ENCODE measurements around the gene CEP170B. TPM values are rescaled to one million over a fixed set of nuclear protein-coding genes. Genes with fewer than 3 reads are reported as not detected.
"Not testable (repeated sequence)": the region's sequence is repeated elsewhere in the genome, so short reads cannot be mapped to it uniquely, and the experiment has no call there.

Gene CEP170B
- total RNA-seq, 1 donor from 2014 or later, result 5.0 TPM

GRCh38 chr14:104843442-104844305, 21.4 kb upstream of the CEP170B start:
- intact Hi-C loops (cut with micrococcal nuclease), result no loop called here

- intact Hi-C loops (cut with micrococcal nuclease), result no loop called here
Measured at GRCh38 chr14:104844306-104845032, 20.6 kb upstream of the CEP170B start.

DNA sequence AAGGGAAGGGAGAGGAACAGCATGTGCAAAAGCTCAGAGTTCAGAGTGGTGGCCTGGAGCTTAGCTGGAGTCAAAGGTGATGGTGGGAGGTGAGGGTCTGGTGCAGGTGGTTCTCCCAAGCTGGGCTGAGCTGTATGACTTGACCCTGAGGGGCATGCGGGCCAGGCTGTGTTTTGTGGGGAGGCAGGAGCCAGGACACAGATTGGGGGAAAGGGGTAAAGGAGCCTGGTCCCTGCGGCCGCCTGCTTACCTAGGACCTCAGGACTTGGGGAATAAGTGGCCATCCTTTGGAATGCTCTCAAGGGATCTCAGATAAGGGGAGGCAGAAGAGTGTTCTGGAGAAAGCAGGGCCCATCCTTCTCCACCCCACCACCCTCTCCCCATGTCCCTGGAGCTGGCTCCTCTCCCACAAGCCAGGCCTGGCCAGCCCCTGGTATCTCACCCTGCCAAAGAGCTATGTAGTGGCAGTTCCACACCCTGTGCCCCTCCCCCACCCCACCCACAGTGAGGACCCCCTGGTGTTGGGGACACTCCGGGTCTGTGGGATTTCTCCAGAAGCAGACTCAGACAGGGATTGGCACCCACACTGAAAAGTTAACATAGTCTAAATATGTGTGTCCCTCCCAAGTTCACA, 19.9 kb upstream of the CEP170B start:
- intact Hi-C loops (cut with micrococcal nuclease), result no loop called here

- intact Hi-C loops (cut with micrococcal nuclease), result no loop called here
Measured at GRCh38 chr14:104845834-104846441, 19.1 kb upstream of the CEP170B start.

GRCh38 chr14:104852280-104852663, 12.8 kb upstream of the CEP170B start:
- intact Hi-C loops (cut with micrococcal nuclease), result no loop called here

DNA sequence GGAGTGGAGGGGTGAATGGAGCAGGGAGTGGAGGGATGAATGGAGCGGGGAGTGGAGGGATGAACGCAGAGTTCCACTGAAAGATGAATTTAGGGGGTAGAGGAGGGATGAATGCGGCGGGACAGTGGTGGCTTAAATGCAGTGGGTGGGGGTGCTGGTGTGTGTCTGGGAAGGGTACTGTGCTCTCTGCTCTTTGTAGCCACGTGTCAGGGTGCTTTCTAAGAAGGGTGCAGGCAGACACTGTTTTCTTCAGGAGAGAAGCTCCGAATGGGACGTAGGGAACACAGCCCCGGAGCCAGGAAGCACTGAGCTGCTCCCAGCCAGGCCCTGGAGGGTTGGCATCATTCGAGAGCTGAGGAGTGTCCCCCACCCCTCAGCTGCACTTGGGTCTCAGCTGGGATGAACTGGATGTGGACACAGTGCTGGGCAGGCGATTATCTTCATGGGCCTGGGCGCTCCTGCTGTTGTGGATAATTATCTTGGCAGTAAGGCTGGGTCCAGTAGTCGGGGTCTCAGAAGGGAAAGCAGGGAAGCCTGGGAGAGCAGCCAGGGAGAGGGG, 9.5 kb upstream of the CEP170B start:
- intact Hi-C loops (cut with micrococcal nuclease), result no loop called here

DNA sequence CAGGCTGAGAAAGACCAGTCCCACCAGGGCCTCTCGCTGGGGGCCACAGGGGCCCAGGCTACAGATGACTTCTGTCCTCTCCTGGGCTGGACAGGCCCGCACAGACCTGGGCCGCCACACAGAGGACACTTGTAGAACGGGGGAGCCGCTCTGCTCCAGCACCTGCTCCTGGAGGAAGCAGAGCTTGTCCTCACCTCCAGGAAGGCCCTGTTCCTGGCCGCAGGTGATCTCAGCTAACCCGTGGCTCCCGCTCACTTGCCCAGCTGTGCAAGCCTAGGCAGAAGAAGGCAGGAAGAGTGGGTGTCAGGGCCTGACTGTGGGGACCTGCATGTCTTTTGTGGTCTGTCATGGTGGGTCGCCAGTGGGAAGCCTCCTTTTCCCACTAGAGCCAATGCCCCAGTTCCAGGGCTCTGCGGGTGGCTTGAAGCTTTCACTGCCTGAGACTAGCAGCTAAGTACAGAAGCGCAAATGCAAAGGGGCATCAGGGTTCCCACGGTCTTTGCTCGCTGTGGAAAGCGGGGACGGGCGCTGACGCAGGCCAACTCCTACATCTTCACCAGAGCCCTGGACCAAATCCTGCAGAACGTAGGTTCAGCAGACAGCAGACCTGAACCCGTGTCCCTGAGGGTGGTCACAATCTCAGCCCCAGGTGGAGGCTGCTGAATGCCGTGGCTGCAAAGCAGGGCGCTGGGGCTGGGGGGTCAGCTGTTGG, 8.8 kb upstream of the CEP170B start:
- intact Hi-C loops (cut with micrococcal nuclease), result no loop called here

DNA sequence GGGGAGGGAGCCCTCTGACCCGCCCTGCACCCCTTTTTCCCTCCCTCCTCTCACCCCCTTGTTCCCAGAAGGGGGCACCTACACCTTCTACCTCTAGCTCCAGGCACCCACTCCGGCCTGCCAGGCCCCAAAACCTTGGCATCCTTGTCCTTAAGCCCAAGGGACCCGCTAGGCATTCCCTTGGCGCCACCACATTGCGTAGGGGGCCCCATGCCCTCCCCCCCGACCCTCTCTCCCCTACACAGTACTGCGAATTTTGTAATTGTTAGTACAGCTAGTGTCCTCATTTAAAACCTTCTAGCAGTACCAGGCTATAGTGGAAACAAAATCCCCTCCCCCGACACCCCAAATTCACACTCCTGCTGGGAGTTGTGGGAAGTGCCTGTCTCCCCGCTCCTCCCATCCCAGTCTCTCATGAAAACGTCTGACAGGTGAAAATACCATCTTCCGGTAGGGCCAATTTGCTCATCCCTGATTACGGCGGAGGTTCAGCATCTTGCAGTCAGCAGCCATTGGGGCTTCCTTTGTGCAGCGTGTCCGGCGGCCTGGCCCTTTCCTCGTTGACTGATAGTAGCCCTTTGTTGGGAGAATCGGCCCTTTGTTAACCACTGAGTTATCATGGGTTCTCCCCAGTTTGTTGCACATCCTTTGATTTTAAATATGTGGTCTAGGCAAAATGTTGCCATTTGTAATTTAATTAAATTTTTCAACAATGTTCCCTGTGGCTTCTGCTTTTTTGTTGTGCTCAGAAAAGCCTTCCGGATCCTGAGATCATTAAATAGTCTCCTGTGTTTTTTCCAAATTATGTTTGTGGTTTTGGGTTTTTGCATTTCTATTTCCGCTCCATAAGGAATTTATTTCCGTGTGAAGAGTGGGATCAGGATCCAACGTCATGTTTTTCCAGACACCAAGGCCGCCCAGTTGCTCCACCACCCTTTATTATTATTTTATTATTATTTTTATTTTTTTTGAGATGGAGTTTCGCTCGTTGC, 7.9 kb upstream of the CEP170B start:
- intact Hi-C loops (cut with micrococcal nuclease), result no loop called here

GRCh38 chr14:104857931-104858330, 7.1 kb upstream of the CEP170B start:
- intact Hi-C loops (cut with micrococcal nuclease), result not testable (repeated sequence)

- intact Hi-C loops (cut with micrococcal nuclease), result no loop called here
Measured at GRCh38 chr14:104858811-104859426, 6.1 kb upstream of the CEP170B start.

DNA sequence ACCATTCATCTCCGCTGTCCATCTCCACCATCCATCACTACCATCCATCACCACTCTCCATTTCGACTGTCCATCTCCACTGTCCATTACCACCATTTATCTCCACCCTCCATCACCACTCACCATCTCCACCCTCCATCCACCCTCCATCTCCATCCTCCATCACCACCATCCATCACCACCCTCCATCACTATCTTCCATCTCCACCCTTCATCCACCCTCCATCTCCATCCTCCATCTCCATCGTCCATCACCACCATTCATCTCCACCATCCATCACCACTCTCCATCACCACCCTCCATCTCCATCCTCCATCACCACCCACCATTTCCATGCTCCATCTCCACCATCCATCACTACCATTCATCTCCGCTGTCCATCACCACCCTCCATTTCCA, 5.2 kb upstream of the CEP170B start:
- intact Hi-C loops (cut with micrococcal nuclease), result no loop called here

GRCh38 chr14:104860414-104860813, 4.7 kb upstream of the CEP170B start:
- intact Hi-C loops (cut with micrococcal nuclease), result no loop called here

DNA sequence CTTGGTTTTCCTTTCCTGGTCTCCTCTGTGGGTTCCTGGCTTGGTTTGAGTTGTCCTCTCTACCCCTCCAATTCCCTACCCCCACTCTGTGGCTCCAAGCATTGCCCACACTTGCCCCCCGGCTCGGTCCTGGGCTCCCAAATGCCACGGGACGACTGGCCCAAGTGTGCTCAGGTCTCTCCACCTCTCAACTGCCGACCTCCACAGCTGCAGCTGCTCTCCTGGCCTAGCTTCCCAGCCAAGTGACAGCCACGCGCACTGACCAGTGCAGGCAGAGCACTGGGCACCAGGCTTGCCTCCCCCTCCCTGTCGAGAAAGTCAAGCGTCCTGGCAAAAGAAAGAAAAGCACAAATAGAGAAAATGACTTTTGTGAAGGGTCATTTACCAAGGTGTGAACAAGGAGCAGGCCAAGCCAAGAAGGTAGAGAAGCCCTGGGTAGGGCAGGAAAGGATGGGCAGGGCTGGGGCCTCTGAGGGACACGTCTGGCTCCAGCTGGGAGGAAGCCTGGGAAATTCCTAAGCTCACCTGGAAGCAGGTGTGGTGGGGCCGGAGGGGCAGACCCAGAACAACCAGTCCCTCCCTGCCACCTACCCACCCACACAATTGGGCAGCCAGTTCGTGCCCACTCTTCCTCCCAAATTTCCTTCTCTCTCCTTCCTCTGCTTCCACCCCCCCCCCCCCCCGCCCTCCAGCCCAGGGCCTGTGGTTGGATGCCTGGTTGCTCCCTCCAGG, 1.8 kb upstream of the CEP170B start:
- intact Hi-C loops (cut with micrococcal nuclease), result no loop called here

DNA sequence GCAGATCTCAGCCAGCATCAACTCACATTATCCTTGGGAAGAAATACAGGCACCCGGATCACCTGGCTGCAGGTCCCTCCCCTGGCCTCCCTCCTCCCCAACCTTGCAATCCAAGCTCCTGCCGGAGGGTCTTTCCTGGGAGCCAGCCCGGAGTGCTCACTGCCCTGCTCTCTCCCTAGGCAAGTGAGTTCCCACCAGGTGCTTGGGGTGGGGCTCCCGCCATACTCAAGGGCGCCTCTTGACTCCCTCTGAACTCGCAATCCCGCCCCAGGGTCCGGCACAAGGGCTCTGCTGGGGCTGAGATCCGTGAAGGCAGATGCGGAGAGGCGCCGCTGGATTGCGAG, 1.2 kb upstream of the CEP170B start:
- intact Hi-C loops (cut with micrococcal nuclease), result loop anchor here (2.0 kb wide), 1 partner anchor 69 kb away; the partner anchor contains the start of gene AKT1

- intact Hi-C loops (cut with micrococcal nuclease), result loop anchor here (1.0 to 5.0 kb wide), 5 partner anchors 12 to 112 kb away; partner anchors contain the start of gene AKT1
Measured at GRCh38 chr14:104864267-104865080, 594 bp upstream of the CEP170B start.

DNA sequence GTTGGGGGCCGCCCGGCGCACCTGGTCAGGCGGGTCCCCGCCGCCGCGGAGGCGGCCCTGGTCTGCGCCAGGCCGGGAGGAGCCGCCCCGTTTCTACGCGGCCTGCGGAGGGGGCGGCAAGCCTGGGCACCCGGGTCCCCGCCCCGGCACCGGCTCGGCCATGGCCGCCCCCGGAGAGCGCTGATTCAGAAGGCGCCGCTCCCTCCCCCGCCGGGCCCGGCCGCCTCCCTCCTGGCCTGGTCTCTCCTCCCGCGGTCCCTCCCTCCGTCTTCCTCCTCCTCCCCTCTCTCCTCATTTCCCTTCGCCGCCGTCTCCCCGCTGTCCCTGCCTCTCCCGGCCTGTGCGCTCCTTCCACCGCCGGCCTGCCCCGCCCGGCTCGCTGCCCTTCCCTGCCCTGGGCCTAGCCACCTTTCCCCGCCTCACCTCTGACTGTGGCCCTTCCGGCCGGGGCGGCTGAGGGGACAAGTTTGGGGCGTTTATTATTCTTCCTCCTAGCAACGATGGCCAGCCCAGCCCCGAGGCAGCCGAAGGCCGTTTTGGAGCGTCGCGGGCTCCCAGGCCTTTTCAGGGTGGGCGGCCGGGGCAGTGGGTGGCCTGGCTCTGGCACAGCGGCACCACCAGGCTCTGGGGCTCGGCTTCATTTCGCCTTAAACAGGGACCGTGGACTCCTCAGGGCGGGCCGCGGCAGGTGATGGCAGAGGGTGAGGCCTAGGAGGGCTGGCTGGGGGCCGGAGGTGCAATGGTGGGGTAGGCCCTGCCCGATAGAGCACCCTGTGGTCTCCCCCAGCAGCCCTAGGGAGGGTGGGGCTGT, 768 bp downstream of the CEP170B start:
- intact Hi-C loops (cut with micrococcal nuclease), result loop anchor here (1.0 to 5.0 kb wide), 5 partner anchors 10 to 114 kb away; partner anchors contain the start of gene AKT1
